ENCODE results near the gene ZNF30.
"Not testable (repeated sequence)": the region's sequence is repeated elsewhere in the genome, so short reads cannot be mapped to it uniquely, and the experiment has no call there.

The ZNF30 gene

DNA sequence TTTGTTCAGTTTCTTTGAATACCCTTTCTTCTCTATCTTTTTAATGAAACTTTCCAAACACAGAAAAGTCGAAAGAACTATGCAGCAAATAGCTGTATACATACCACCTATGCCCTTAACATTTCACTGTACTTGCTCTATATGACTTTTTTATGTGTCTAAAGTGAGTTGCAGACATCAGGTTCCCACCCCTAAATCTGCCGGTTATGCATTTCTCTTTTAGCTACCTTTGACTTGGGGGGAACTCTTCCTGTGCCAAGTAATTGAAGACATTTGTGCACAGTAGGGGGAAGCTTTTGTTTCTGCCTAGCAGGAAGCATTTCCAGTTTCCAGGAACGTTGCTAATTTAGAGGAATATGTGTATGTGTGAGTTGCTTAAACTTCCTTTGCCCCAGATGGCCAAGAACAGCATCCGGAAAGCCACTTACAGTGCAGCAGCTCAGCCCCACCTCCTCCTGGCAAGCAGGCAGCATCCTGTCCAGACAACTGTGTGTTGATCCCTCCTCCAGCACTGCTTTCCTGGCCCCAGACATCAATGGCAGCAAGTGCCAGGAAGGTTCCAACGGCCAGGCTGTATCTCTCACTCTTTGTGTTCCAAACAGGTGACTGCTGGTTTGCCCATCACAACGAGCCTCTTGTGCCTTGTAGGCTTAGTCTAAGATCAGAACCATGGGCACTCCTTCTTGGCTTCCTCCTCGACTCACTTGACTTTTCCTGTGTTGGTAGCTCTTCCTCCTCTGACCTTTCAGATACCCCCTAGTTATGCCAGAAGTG lies 58.7 kb downstream of the ZNF30 start:
- DNase-seq (ENCODE audit: low spot score): no peak

DNA sequence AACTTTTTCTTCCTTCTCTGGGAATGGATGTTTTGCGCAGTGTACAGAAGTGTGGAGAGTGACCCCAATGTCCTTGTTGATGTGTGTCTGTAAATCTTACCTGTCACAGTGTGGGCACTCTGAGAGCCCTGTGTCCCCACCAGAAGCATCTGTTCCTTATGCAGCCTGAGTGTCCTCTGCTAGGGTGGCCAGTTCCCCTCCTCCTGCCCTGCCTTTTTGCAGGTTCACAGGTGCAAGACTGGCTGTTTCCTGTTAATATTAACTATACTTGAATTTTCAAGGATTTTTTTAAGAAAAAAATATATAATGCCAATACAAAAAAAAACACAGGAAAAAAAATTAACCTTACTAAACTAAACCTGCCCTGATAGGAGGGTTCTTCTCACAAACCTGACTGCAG lies 61.4 kb downstream of the ZNF30 start:
- no peak for DNase-seq (ENCODE audit: low spot score)

DNA sequence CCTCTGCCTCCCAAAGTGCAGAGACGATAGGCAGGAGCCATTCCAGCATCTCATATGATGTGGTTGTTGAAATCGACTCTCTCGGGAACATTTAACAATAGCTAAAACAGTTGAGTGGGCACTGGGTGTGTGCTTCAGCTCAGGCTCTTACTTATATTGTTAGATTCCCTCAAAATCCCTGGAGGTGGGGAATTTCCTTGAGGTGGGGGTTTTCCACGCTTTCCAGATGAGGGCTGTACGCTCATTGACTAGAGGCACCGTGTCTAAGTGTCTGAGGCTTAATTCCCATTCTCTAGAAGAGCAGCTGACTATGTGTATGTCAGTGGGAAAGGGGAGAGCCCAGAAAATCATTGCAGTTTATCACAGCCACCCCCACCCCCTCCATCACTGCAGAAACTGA lies 62.6 kb downstream of the ZNF30 start:
- DNase-seq (ENCODE audit: low spot score): no peak

DNA sequence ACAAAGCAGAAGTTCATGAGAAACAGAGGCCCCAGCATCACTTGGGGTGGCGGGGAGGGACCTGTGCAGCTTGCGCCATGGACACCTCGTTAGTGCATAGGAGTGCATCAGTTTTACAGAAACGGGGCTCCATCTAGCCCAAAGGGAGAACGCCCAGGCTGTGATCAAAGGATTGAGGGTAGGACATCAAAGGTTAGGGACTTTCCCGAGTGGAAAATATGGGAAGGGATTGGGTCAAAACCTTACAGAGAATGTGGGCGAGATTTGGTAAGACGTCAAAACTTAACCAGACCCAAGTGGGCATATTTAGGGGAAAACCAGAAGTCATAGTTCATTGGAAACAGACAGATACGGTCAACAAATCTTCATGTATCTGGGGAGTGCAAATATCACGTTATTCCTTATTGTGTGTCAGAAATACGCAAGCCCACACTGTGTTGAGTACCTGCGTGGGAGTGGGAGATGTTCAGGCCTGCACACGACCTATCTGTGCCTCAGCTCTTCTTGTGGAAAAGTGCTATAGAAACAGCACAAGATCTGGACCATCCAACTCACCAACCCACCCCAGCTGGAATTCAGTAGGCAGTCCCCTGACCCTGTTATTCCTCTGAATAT lies 64.0 kb downstream of the ZNF30 start:
- no peak for DNase-seq (ENCODE audit: low spot score)

DNA sequence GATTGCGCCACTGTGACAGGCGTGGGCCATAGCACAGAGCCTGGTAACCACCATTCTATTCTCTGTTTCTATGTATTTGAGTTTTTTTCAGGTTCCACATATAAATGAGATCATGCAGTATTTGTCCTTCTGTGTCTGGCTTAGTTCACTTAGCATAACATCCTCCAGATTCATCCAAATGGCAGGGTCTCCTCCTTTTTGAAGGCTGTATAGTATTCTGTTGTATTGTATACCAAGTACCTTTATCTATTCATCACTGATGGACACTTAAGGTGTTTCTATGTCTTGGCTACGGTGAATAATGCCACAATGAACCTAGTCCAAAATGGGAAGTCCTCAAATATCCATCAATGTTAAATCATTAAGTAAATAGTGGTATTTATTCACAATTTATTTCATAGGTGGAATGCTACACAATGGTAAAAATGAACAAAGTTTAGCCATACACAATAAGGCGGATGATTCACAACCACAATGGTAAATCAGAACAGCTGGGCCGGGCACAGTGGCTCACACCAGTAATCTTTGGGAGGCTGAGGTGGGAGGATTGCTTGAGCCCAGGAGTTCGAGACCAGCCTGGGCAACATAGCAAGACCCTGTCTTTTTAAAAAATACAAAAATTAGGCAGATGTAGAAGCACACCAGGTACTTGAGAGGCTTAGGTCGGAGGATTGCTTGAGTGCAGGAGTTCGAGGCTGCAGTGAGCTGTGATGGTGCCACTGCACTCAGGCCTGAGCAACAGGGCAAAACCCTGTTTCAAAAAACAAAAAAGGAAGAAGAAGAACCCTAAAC lies 65.0 kb downstream of the ZNF30 start:
- no peak for DNase-seq (ENCODE audit: low spot score)

DNA sequence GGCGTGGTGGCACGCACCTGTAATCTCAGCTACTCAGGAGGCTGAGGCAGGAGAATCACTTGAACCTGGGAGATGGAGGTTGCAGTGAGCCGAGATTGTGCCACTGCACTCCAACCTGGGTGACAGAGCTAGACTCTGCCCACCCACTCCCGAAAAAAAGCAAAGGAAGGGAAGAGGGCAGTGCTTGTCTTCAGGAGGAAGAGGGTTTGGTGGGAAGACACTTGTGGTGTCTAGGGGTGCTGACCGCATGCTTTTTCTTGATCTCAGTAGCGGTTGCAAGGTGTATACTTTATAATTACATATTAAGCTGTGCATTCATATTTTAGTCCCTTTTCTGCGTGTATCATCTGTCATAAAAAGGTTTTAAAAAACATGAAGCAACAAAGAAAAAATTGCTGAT lies 65.9 kb downstream of the ZNF30 start:
- DNase-seq (ENCODE audit: low spot score): not testable (repeated sequence)

DNA sequence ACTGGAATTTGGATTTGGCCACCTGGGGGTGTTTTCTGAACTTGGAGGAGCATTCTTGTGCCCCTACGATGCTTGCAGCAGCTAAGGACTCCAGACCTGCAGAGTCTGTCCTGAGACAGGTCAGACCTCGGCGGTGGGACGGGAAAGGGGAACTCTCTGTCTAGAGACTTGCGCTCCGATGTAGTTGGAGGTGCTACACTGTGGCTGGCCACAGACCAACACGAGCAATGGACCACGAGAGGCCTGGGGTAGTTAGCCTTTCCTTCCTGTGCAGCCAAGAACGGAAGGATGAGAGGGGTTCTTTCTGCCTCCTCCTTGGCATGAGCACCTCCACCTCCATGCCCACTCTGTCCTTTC lies 67.6 kb downstream of the ZNF30 start:
- DNase-seq (ENCODE audit: low spot score): no peak
